GM10847 (cell line): ENCODE data around the gene SLC2A4RG.

Source experiments
- POLR2A ChIP-seq: IDR thresholded peaks from 2 replicates; pipeline ENCODE4 v1.6.1; 2011; ENCODE audit not compliant: insufficient read length; ENCODE audit errors: extremely low read depth

The SLC2A4RG gene

GRCh38 chr20:63704749-63705117 is 34.8 kb upstream of the SLC2A4RG start:
- no peak for TF ChIP-seq POLR2A

- TF ChIP-seq POLR2A = no peak
Measured at GRCh38 chr20:63705232-63706026, 34.1 kb upstream of the SLC2A4RG start.

GRCh38 chr20:63706027-63706695 is 33.4 kb upstream of the SLC2A4RG start:
- TF ChIP-seq POLR2A = no peak

- no peak for TF ChIP-seq POLR2A
Measured at GRCh38 chr20:63706852-63707557, 32.6 kb upstream of the SLC2A4RG start.

- TF ChIP-seq POLR2A = peak; percentile 63
Measured at GRCh38 chr20:63707558-63708300, 31.8 kb upstream of the SLC2A4RG start, which contains the start of the genes ARFRP1 and ZGPAT. TSS of gene ARFRP1 (minus strand) at chr20:63707976. CDS start at chr20:63707091, 885 bp downstream. TSS of gene ZGPAT (plus strand) at chr20:63708039. CDS start at chr20:63708581, 542 bp downstream.

- TF ChIP-seq POLR2A = no peak
Measured at GRCh38 chr20:63708301-63709148, 31.1 kb upstream of the SLC2A4RG start.

- TF ChIP-seq POLR2A = no peak
Measured at GRCh38 chr20:63709149-63709527, 30.4 kb upstream of the SLC2A4RG start.

GRCh38 chr20:63711085-63711645 is 28.4 kb upstream of the SLC2A4RG start:
- TF ChIP-seq POLR2A = no peak

GRCh38 chr20:63712191-63712590 is 27.4 kb upstream of the SLC2A4RG start:
- no peak for TF ChIP-seq POLR2A

- TF ChIP-seq POLR2A = no peak
Measured at GRCh38 chr20:63714858-63715257, 24.7 kb upstream of the SLC2A4RG start.

- TF ChIP-seq POLR2A = no peak
Measured at GRCh38 chr20:63718996-63719395, 20.6 kb upstream of the SLC2A4RG start.

- TF ChIP-seq POLR2A = no peak
Measured at GRCh38 chr20:63731410-63731809, 8.2 kb upstream of the SLC2A4RG start.

GRCh38 chr20:63732118-63733095 is 7.2 kb upstream of the SLC2A4RG start:
- no peak for TF ChIP-seq POLR2A

- TF ChIP-seq POLR2A = no peak
Measured at GRCh38 chr20:63733117-63733516, 6.5 kb upstream of the SLC2A4RG start.
